ENCODE results near the gene PRMT7. TPM values are rescaled to one million over a fixed set of nuclear protein-coding genes. Genes with fewer than 3 reads are reported as not detected.

The PRMT7 gene
- total and polyA plus RNA-seq, 2 donors: 57.9 to 65.5 TPM

DNA sequence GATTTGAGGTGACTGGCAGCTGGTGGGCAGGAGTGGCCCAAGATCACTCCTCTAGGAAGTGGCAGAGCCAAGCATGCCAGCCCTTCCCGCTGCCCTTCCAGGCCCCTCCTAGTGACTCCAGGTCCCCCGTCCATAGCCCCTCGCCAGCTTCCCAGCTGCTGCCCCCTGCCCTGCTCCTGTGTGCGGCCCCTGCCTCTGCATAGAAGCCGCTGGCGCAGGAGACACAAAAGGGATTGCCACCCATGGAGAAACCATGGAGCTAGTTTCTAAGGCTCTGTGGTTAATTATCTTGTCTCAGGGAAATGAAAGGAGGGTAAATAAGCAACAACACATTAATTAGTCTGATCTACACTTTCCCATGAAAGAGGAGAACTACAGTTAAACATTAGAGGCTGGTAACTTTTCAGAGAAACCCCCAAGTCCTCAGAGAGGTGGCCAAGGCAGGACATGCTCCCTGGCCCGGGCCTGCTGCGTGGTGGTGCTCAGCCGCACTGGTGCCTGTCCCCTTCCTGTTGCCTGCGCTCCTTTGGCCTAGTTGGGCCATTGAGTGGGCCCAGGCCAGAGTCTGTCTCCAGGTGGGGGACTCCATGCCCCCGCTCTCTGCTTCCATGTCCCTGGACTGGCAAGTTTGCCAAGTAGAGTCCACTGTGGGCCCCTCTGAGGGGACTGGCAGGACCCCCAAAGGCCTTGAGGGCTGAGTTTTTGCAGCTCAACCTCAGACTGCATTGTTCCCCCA is 65.2 kb downstream of the PRMT7 start:
- H3K4me1 ChIP-seq (ENCODE audit: control insufficient read depth in 2 of 2, insufficient read depth in 2 of 2, low read length in 2 of 2): peaks cover 81 to 100% of the 10 kb centered on the region in 2 donors
- 89% methylated on average over 11 of the region's 11 CpGs for WGBS
- no peak overlapping the region for H3K27ac ChIP-seq (ENCODE audit: low read depth in 1 of 2, low read length in 1 of 2)
- H3K9me3 ChIP-seq (ENCODE audit: control insufficient read depth in 2 of 2, insufficient read depth in 1 of 2, low read length in 1 of 2): peaks cover 0 to 4% of the 10 kb centered on the region in 2 donors
- peaks cover 0 to 3% of the 10 kb centered on the region in 2 donors for H3K27me3 ChIP-seq (ENCODE audit: control insufficient read depth in 2 of 2, insufficient read depth in 1 of 2, low read length in 1 of 2)
- DNase-seq (ENCODE audit: low read depth in 6 of 9, low spot score in 9 of 9): no peak
- no peak overlapping the region for H3K4me3 ChIP-seq (ENCODE audit: low read length in 2 of 2)
- H3K36me3 ChIP-seq (ENCODE audit: control insufficient read depth in 2 of 2, insufficient read depth in 2 of 2, low read length in 1 of 2): peaks cover 0 to 6% of the 10 kb centered on the region in 2 donors

DNA sequence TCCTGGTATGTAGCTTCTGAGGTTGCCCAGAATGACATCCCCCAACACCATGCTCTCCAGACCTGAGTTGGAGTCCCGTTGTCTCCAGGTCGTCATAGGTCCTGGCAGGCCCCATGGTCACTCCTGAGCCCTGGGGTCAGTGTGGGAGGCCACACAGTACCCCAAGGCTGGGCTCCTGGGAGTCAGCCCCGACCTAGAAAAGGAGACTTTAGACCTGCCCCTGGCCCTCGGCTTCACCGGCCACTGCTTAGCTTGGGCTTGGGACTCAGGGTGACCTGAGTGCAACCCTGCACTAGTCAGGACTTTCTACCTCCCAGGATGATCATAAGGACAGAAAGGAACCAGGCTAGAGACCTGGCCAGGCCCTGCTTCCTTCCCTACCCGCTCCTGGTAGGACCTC is 65.8 kb downstream of the PRMT7 start:
- peaks cover 0 to 3% of the 10 kb centered on the region in 2 donors for H3K27me3 ChIP-seq (ENCODE audit: control insufficient read depth in 2 of 2, insufficient read depth in 1 of 2, low read length in 1 of 2)
- peaks cover 81 to 100% of the 10 kb centered on the region in 2 donors for H3K4me1 ChIP-seq (ENCODE audit: control insufficient read depth in 2 of 2, insufficient read depth in 2 of 2, low read length in 2 of 2)
- no peak overlapping the region for H3K4me3 ChIP-seq (ENCODE audit: low read length in 2 of 2)
- whole genome bisulfite sequencing: 98% methylated on average over 6 of the region's 6 CpGs
- peaks cover 0 to 4% of the 10 kb centered on the region in 2 donors for H3K9me3 ChIP-seq (ENCODE audit: control insufficient read depth in 2 of 2, insufficient read depth in 1 of 2, low read length in 1 of 2)
- H3K36me3 ChIP-seq (ENCODE audit: control insufficient read depth in 2 of 2, insufficient read depth in 2 of 2, low read length in 1 of 2): peaks cover 0 to 3% of the 10 kb centered on the region in 2 donors
- peak overlapping the region in 1 of 2 donors; percentile 97 for H3K27ac ChIP-seq (ENCODE audit: low read depth in 1 of 2, low read length in 1 of 2)
- DNase-seq (ENCODE audit: low read depth in 6 of 9, low spot score in 9 of 9): no peak

DNA sequence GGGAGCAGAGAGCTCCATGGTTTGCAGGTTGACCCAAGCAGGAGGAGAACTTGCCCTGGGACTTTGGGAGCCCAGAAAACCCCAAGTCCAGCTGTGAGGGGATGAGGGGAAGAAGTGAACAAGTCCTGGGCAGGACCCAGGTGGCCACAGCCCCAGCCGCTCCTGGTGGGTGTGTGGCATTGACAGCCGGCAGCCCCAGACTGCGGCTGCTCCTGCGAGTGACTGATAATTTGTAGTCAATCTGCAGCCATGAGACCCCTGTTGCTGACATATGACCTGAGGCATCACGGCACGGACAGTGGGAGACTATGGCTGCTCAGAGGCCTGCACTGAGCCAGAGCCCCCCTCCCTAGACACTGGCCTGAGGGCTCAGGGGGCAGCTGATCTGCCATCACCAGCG is 66.4 kb downstream of the PRMT7 start:
- Histone ChIP-seq H3K27ac (ENCODE audit: low read depth in 1 of 2, low read length in 1 of 2) (peak overlapping the region; percentile 33 to 97), H3K36me3 (ENCODE audit: control insufficient read depth in 2 of 2, insufficient read depth in 2 of 2, low read length in 1 of 2) (no peaks in the 10 kb centered on the region), H3K27me3 (ENCODE audit: control insufficient read depth in 2 of 2, insufficient read depth in 1 of 2, low read length in 1 of 2) (peaks cover 0 to 3% of the 10 kb centered on the region in 2 donors), H3K9me3 (ENCODE audit: control insufficient read depth in 2 of 2, insufficient read depth in 1 of 2, low read length in 1 of 2) (peaks cover 0 to 4% of the 10 kb centered on the region in 2 donors), H3K4me3 (ENCODE audit: low read length in 2 of 2) (no peak overlapping the region), H3K4me1 (ENCODE audit: control insufficient read depth in 2 of 2, insufficient read depth in 2 of 2, low read length in 2 of 2) (peaks cover 81 to 100% of the 10 kb centered on the region in 2 donors)
- 99% methylated on average over 7 of the region's 7 CpGs for WGBS
- no peak for DNase-seq (ENCODE audit: low read depth in 6 of 9, low spot score in 9 of 9)

DNA sequence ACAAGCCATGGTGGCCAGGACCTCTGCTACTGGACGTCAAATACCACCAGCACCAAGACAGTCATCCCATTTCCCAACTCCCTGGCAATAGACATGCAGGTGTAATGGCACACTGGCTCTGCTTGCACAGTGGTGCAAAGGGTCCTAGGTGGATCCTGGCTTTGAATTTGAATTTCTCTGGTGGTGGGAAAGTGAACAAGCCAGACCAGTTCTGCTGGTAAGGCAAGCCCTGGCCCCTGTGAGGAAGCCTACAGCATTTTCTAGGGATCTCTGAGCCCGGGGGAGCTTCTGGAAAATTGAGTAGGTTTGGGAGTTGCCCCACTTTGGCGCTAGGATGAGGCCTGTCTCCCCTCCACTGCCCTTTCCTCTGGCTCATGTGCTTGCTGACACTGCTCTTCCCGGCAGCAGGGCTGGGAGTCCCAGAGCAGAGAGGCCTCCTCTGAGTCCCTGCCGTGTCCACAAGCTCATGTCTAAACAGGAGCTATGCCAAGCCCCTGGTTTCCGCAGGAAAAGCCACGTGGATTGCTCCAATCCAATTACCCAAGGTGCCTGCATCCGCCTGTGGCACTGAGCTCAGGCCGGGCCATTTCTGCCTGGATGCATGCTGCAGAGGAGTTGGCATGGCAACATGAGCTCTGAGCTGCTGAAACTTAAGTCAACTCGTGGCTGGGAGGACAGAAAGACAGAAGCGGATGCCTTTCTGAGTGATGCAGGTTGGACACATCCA is 67.0 kb downstream of the PRMT7 start:
- Histone ChIP-seq H3K4me3 (ENCODE audit: low read length in 2 of 2) (no peak overlapping the region), H3K9me3 (ENCODE audit: control insufficient read depth in 2 of 2, insufficient read depth in 1 of 2, low read length in 1 of 2) (peaks cover 0 to 4% of the 10 kb centered on the region in 2 donors), H3K4me1 (ENCODE audit: control insufficient read depth in 2 of 2, insufficient read depth in 2 of 2, low read length in 2 of 2) (peaks cover 82 to 100% of the 10 kb centered on the region in 2 donors), H3K27ac (ENCODE audit: low read depth in 1 of 2, low read length in 1 of 2) (peak overlapping the region; percentile 88 to 97), H3K27me3 (ENCODE audit: control insufficient read depth in 2 of 2, insufficient read depth in 1 of 2, low read length in 1 of 2) (peaks cover 0 to 3% of the 10 kb centered on the region in 2 donors), H3K36me3 (ENCODE audit: control insufficient read depth in 2 of 2, insufficient read depth in 2 of 2, low read length in 1 of 2) (no peaks in the 10 kb centered on the region)
- peak in 2 of 9 donors; percentile 24 to 55 for DNase-seq (ENCODE audit: low read depth in 6 of 9, low spot score in 9 of 9)
- WGBS: 87% methylated on average over 11 of the region's 11 CpGs

DNA sequence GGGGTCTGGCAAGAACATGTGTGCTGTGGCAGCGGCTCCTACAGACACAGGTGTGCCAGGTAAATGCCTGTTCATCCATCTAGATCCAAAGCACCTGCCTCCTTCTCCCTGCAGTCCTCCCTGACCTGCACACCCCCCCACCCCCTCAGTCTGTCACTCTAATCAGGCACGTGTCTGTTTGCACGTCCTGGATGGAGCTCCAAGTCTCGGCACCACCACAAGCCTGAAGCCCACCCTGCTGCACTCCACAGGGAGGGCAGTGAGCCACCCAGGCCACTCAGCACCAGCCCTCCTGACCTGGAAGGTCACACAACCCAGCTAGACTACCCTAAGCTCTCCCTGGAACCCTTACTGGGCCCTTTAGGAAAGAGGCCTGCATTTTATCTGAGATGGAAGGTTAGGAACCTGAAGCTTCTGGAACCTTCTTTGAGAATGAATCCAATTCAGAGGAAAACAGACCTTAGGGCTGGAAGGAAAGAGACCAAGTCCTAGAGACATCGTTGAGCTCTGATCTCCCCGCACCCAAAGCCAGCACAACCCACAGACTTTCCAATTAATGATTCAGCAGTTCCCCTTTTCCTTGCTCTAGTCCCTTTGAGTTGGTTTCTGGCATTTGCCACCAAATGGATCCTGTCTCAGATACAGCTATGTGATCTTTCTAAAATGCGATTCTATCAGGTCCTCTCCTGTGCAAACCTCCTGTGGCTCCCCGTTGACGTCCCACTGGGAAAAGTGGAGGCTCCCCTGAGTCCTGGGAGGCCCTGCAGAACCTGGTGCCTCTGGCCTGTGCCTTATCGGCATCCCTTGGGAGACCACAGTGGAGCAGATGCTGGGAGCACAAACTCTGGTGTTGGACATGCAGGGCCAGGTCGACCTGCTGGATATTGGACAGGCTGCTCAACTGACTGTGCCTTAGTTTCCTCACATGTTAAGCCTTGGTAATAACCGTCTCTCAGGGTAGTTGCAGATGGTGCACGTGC is 67.9 kb downstream of the PRMT7 start:
- Histone ChIP-seq H3K36me3 (ENCODE audit: control insufficient read depth in 2 of 2, insufficient read depth in 2 of 2, low read length in 1 of 2) (no peaks in the 10 kb centered on the region), H3K9me3 (ENCODE audit: control insufficient read depth in 2 of 2, insufficient read depth in 1 of 2, low read length in 1 of 2) (peaks cover 0 to 4% of the 10 kb centered on the region in 2 donors), H3K27ac (ENCODE audit: low read depth in 1 of 2, low read length in 1 of 2) (peak overlapping the region; percentile 88 to 97), H3K4me3 (ENCODE audit: low read length in 2 of 2) (peak overlapping the region; percentile 2 to 39), H3K27me3 (ENCODE audit: control insufficient read depth in 2 of 2, insufficient read depth in 1 of 2, low read length in 1 of 2) (peaks cover 0 to 2% of the 10 kb centered on the region in 2 donors), H3K4me1 (ENCODE audit: control insufficient read depth in 2 of 2, insufficient read depth in 2 of 2, low read length in 2 of 2) (peaks cover 88 to 100% of the 10 kb centered on the region in 2 donors)
- 46% methylated on average over 13 of the region's 13 CpGs for WGBS
- DNase-seq (ENCODE audit: low read depth in 6 of 9, low spot score in 9 of 9): peak in 2 of 9 donors; percentile 18 to 56

DNA sequence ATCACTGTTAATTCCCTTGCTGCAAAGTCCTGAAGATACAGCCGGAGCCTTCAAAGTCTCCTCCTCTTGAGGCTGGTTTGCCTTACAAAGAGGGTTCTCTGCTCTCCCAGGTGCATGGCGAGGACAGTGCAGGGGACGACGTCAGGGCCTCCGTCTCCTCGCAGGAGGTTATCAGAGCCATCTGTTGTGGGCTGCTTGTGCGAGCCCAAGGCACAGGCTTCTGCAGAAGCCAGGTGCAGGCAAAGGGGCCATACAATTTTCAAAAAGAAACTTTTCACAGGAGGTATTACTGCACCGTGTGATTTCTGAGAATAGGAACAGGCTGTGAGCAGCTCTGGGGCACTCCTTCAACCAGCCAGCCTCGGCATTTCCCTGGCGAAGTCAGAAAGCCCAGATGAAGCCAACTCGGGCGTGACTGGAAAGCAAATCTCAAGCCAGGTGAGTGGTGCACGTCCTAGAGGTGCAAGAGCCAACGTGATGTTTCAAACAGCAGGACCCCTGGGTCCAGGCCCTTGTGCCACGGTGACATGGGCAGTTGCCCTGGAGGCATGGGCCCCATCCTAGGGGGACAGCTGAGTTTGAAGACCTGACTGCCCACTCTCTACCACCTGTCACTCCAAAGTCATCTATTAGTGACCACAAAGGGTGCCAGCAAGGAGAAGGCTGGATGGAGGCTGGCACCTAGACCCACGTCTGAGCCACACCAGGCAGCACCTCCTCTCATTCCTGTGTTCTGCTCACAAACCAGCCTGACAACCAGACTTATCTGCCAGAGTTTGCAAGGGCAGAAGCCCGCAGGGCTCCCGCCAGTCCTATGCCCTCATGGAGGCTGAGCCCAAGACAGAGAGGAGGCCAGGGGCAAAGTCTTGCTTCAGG is 68.9 kb downstream of the PRMT7 start:
- DNase-seq (ENCODE audit: low read depth in 6 of 9, low spot score in 9 of 9): peak in 7 of 9 donors; percentile 73 to 95 (median 88)
- peaks cover 0 to 4% of the 10 kb centered on the region in 2 donors for H3K9me3 ChIP-seq (ENCODE audit: control insufficient read depth in 2 of 2, insufficient read depth in 1 of 2, low read length in 1 of 2)
- no peaks in the 10 kb centered on the region for H3K27me3 ChIP-seq (ENCODE audit: control insufficient read depth in 2 of 2, insufficient read depth in 1 of 2, low read length in 1 of 2)
- H3K4me1 ChIP-seq (ENCODE audit: control insufficient read depth in 2 of 2, insufficient read depth in 2 of 2, low read length in 2 of 2): peaks cover 95 to 100% of the 10 kb centered on the region in 2 donors
- peak overlapping the region; percentile 95 to 97 for H3K27ac ChIP-seq (ENCODE audit: low read depth in 1 of 2, low read length in 1 of 2)
- WGBS: 22% methylated on average over 18 of the region's 18 CpGs
- no peaks in the 10 kb centered on the region for H3K36me3 ChIP-seq (ENCODE audit: control insufficient read depth in 2 of 2, insufficient read depth in 2 of 2, low read length in 1 of 2)
- peak overlapping the region; percentile 30 to 39 for H3K4me3 ChIP-seq (ENCODE audit: low read length in 2 of 2)

DNA sequence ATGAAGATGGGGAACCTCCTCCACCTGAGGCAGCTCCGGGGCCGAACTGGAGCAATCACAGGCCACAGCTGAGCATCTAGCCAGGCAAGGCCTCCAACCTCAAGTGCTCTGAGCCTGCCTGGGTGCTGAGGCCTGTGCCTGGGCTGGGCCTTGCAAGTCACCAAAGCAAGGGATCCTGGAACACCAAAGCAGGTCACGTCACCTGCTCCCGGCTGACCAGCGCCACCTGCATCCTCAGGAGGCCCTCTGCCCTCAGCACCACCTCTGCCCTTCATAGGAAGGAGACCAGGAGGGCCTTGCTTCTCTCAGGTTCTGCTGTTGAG is 69.5 kb downstream of the PRMT7 start:
- no peaks in the 10 kb centered on the region for H3K27me3 ChIP-seq (ENCODE audit: control insufficient read depth in 2 of 2, insufficient read depth in 1 of 2, low read length in 1 of 2)
- DNase-seq (ENCODE audit: low read depth in 6 of 9, low spot score in 9 of 9): peak in 2 of 9 donors; percentile 33 to 63
- WGBS: 67% methylated on average over 5 of the region's 5 CpGs
- peaks cover 94 to 100% of the 10 kb centered on the region in 2 donors for H3K4me1 ChIP-seq (ENCODE audit: control insufficient read depth in 2 of 2, insufficient read depth in 2 of 2, low read length in 2 of 2)
- H3K9me3 ChIP-seq (ENCODE audit: control insufficient read depth in 2 of 2, insufficient read depth in 1 of 2, low read length in 1 of 2): peaks cover 0 to 4% of the 10 kb centered on the region in 2 donors
- H3K36me3 ChIP-seq (ENCODE audit: control insufficient read depth in 2 of 2, insufficient read depth in 2 of 2, low read length in 1 of 2): no peaks in the 10 kb centered on the region
- H3K4me3 ChIP-seq (ENCODE audit: low read length in 2 of 2): peak overlapping the region; percentile 30 to 39
- peak overlapping the region; percentile 95 to 97 for H3K27ac ChIP-seq (ENCODE audit: low read depth in 1 of 2, low read length in 1 of 2)

All from thymus (tissue), 11 donors.